ENCODE results near the gene PES1.
A peak's percentile ranks its signal among the peaks of the same experiment; 100 is the strongest.

Gene PES1

DNA sequence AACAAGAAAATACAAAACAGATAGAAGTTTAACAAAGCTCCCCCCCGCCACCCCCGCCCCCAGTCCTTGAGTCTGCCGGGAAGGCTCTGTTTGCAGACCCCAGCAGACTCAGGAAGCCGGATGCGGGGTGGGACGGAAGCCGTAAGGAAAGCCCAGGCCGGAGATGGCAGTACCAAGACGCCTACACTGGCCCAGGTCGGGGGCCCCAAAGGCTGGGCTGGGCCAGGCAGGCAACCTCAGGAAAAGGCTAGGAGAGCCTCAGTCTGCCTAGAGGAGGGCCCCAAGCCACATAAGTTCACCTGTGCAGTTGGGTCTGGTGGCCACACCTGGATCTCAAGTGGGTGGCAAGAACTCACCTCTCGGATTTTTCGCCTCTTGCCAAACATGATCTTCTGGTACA is 13.2 kb downstream of the PES1 start:
- no peak for DNase-seq (ENCODE audit: low read depth)
- no peak overlapping the region for H3K4me3 ChIP-seq (ENCODE audit: control insufficient read depth, low read depth, low read length)
- TF ChIP-seq, protein P1, sequence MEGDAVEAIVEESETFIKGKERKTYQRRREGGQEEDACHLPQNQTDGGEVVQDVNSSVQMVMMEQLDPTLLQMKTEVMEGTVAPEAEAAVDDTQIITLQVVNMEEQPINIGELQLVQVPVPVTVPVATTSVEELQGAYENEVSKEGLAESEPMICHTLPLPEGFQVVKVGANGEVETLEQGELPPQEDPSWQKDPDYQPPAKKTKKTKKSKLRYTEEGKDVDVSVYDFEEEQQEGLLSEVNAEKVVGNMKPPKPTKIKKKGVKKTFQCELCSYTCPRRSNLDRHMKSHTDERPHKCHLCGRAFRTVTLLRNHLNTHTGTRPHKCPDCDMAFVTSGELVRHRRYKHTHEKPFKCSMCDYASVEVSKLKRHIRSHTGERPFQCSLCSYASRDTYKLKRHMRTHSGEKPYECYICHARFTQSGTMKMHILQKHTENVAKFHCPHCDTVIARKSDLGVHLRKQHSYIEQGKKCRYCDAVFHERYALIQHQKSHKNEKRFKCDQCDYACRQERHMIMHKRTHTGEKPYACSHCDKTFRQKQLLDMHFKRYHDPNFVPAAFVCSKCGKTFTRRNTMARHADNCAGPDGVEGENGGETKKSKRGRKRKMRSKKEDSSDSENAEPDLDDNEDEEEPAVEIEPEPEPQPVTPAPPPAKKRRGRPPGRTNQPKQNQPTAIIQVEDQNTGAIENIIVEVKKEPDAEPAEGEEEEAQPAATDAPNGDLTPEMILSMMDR (conservative IDR thresholded peaks at IDR 0.05; ENCODE audit: control insufficient read depth, insufficient read depth, low read depth, low read length): no peak

DNA sequence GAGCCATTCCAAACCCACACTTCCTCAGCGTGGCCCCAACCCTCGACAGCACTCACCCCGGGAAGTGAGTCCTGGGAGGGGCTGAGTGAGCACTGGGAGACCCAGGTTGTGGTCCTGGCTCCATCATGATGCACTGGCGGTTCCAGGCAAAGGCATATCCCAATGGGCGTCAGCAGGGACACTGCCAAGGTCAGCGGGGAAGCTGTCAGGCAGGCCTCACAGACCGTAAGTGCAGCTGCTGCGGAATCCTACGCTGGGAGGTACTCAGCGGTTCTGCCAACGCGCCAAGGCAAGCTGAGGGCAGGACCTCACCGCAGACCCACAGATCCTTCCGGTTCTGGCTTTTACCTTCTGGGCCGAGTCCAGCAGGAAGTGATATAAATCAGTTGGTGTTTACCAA is 15.9 kb downstream of the PES1 start:
- H3K4me3 ChIP-seq (ENCODE audit: control insufficient read depth, low read depth, low read length): no peak overlapping the region
- no peak for DNase-seq (ENCODE audit: low read depth)
- TF ChIP-seq, protein P1 (conservative IDR thresholded peaks at IDR 0.05; ENCODE audit: control insufficient read depth, insufficient read depth, low read depth, low read length): no peak

DNA sequence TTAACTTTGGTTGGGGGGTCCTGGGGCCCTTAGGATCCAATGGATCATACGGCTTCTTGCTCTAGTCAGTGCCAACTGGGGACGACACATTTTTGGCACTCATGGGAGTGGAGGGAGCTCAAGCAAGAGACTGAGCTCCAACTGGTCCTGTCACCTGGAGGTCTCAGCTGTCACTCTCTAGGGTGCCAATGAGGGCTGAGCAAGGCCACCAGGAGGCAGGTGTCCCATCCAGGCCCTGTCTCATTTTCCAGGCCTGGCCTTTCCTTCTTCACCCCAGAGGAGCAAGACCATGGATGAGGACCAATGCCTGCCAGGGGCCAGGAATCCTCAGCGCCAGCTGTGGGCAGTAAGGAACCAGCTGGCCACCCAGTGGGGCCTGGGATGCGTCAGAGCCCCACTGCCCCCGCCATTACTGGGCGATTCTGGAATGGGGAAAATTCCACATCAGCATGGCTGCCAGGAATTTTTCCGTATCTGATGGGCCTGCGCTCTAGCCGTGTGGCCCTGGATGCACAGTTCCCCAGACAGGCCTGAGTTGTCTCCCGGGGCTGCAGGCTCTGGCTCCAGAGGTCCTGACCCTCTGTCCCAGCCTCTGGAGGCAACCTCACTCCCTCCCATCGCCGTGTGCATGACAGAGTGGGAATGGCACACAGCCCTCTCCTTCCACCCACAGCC is 16.6 kb downstream of the PES1 start:
- TF ChIP-seq, protein P1 (conservative IDR thresholded peaks at IDR 0.05; ENCODE audit: control insufficient read depth, insufficient read depth, low read depth, low read length): peak; percentile 7
- peak; percentile 46 for DNase-seq (ENCODE audit: low read depth)
- no peak overlapping the region for H3K4me3 ChIP-seq (ENCODE audit: control insufficient read depth, low read depth, low read length)

GRCh38 chr22:30574095-30574981 is 17.4 kb downstream of the PES1 start, which contains the start of gene GAL3ST1:
TSS of gene GAL3ST1 (minus strand) at chr22:30574665. CDS start at chr22:30557392, 17,273 bp downstream.
- TF ChIP-seq, protein P1 (conservative IDR thresholded peaks at IDR 0.05; ENCODE audit: control insufficient read depth, insufficient read depth, low read depth, low read length): no peak
- no peak within 1 kb of the TSS for H3K4me3 ChIP-seq (ENCODE audit: control insufficient read depth, low read depth, low read length)
- DNase-seq (ENCODE audit: low read depth): no peak

- no peak overlapping the region for H3K4me3 ChIP-seq (ENCODE audit: control insufficient read depth, low read depth, low read length)
- TF ChIP-seq, protein P1 (conservative IDR thresholded peaks at IDR 0.05; ENCODE audit: control insufficient read depth, insufficient read depth, low read depth, low read length): no peak
- DNase-seq (ENCODE audit: low read depth): no peak
Measured at GRCh38 chr22:30573594-30574094, 18.1 kb downstream of the PES1 start.

DNA sequence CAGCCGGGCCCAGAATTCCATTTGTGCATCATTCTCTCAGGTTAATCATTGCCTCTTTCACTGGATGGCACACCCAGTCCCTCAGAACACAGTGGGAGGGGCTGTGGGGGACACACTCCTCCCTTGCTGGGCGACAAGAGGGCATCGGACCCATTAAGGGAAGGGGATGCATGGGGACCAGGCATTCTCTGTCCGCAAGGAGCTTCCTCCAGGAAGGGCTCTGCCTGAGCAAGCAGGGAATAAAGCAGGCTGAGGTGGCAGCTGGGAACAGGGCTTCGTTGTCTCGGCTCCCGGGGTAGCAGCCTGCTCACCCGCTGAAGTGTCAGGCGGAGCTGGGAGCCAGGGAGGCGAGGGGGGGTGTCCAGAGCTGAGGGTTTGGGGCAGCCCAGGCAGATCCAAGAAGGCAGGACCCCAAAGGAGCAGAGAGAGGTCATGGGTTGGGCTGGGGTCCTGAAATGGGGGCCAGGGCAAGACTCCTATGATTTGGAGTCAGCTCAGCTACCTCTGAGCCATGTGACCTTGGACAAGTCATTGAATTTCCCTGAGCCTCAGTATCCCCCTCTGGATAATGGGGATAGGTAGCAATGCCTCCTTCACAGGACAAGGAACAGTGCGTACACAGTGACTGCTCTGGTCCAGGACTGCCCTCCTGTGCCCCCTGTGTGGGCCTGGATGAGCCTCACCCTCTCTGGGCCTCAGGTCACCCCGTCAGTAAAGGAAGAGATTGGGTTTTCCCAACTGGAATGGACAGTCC is 18.7 kb downstream of the PES1 start:
- DNase-seq (ENCODE audit: low read depth): no peak
- H3K4me3 ChIP-seq (ENCODE audit: control insufficient read depth, low read depth, low read length): no peak overlapping the region
- TF ChIP-seq, protein P1 (conservative IDR thresholded peaks at IDR 0.05; ENCODE audit: control insufficient read depth, insufficient read depth, low read depth, low read length): no peak
